Panc1 (cell line): ENCODE results near the gene ZNF699. TPM values are rescaled to one million over a fixed set of nuclear protein-coding genes. Genes with fewer than 3 reads are reported as not detected.

Experiments used
- ATAC-seq: fragments of 200-7000 bp; cut with Tn5 transposase; 2 replicates; pipeline ENCODE4 v1.9.1; 2020; ENCODE audit warnings: mild to moderate bottlenecking, moderate library complexity
- BruUV-seq: library from RNA; stranded (reverse); fragments of 400-500 nt; replicated peaks from 2 replicates; lab custom pipeline; 2021; lab: Mats Ljungman, UMichigan
- CTCF ChIA-PET: fragments of 300-600 bp; sonication (Branson Sonifier 250); formaldehyde crosslinking; loops from one replicate; lab custom pipeline; 2022; ENCODE audit warnings: antibody characterized with exemption; lab: Charles Lee
- POLR2A ChIA-PET: fragments of 300-600 bp; sonication (Branson Sonifier 250); formaldehyde crosslinking; loops from one replicate; lab custom pipeline; 2022; ENCODE audit warnings: antibody characterized with exemption; lab: Charles Lee
- DNase-seq: peaks from one replicate; pipeline ENCODE4 v3.0.0-alpha.2; 2010; ENCODE audit warnings: low read depth, low spot score
- H3K27ac ChIP-seq: 2 replicates; pipeline ENCODE4 v1.5.1; 2011; ENCODE audit warnings: mild to moderate bottlenecking, low read length, inconsistent platforms
- H3K27me3 ChIP-seq: fragments of 200-500 bp; sonication (Bioruptor generic); 2 replicates; pipeline ENCODE4 v1.6.0; 2014; ENCODE audit warnings: low read length, inconsistent platforms; ENCODE audit not compliant: control insufficient read depth, insufficient read depth
- H3K36me3 ChIP-seq: fragments of 200-500 bp; sonication (Bioruptor generic); 2 replicates; pipeline ENCODE4 v1.5.1; 2014; ENCODE audit warnings: inconsistent platforms, mild to moderate bottlenecking, low read length, moderate library complexity; ENCODE audit not compliant: control insufficient read depth, insufficient read depth
- H3K4me1 ChIP-seq: 2 replicates; pipeline ENCODE4 v1.5.1; 2011; ENCODE audit warnings: inconsistent platforms, mild to moderate bottlenecking, low read length, moderate library complexity; ENCODE audit not compliant: control insufficient read depth, insufficient read depth
- H3K4me3 ChIP-seq, 2 experiments: 2 replicates each; pipeline ENCODE4 v1.5.1; 2011 to 2012; ENCODE audit warnings: low read depth in 2 of 2, low read length in 2 of 2, mild to moderate bottlenecking in 2 of 2, inconsistent platforms in 1 of 2, moderate library complexity in 1 of 2
- H3K9me3 ChIP-seq: fragments of 200-500 bp; sonication (Bioruptor generic); 2 replicates; pipeline ENCODE4 v1.5.1; 2014; ENCODE audit warnings: low read depth, mild to moderate bottlenecking, inconsistent platforms, low read length, moderate library complexity; ENCODE audit not compliant: control insufficient read depth, insufficient read depth
- CTCF ChIP-seq: fragments of 450-650 bp; IDR thresholded peaks from 2 replicates; pipeline ENCODE4 v1.5.1; 2017; ENCODE audit warnings: mild to moderate bottlenecking
- POLR2AphosphoS5 ChIP-seq: IDR thresholded peaks from 2 replicates; pipeline ENCODE4 v1.6.1; 2012; ENCODE audit warnings: mild to moderate bottlenecking, low read depth, low read length, moderate library complexity
- REST ChIP-seq, 2 experiments: IDR thresholded peaks; 2 replicates each; pipeline ENCODE4 v1.6.1; 2011 to 2012; ENCODE audit warnings: low read depth in 2 of 2, control low read depth in 1 of 2, low read length in 1 of 2, mild to moderate bottlenecking in 1 of 2, moderate library complexity in 1 of 2; ENCODE audit not compliant: insufficient read depth in 1 of 2
- SIN3A ChIP-seq: IDR thresholded peaks from 2 replicates; pipeline ENCODE4 v1.6.1; 2012; ENCODE audit warnings: low read depth, mild to moderate bottlenecking, low read length, moderate library complexity, borderline replicate concordance; ENCODE audit not compliant: insufficient read depth
- TCF7L2 ChIP-seq: IDR thresholded peaks from 2 replicates; pipeline ENCODE4 v1.6.1; 2011; ENCODE audit warnings: mild to moderate bottlenecking, low read depth, low read length, inconsistent platforms
- in situ Hi-C: cut with HindIII; loops from 2 replicates; pipeline ENCODE4 v1.10.0; 2016; ENCODE audit warnings: low sequenced_read_pairs, low pct_unique_long_range_greater_than_20kb
- intact Hi-C: fragments of 100-400 bp; cut with micrococcal nuclease; formaldehyde crosslinking; loops from one replicate; pipeline ENCODE4 v1.10.0; 2022; ENCODE audit not compliant: unreplicated experiment
- total RNA-seq: library from RNA; stranded (reverse); gene quantifications from one replicate; pipeline ENCODE4 v1.2.1, GENCODE V29; 2021; ENCODE audit not compliant: unreplicated experiment

Gene ZNF699
- total RNA-seq, 1 experiment from 2014 or later, result 7.3 TPM

GRCh38 chr19:9308091-9308770 lies 1.4 kb downstream of the ZNF699 start:
- H3K36me3 ChIP-seq, result no peaks in the 10 kb centered on the region; the same call in 1 of the 2 replicates
- BruUV-seq, result no TSS peak
- DNase-seq (no peak), ATAC-seq (no peak)
- ChIA-PET POLR2A (no interaction called here), CTCF (no interaction called here)
- peak overlapping the region; percentile 88 for H3K27ac ChIP-seq
- intact Hi-C loops, result no loop called here
- no peaks in the 10 kb centered on the region for H3K4me1 ChIP-seq
- no peak for TF ChIP-seq SIN3A
- no peak for TF ChIP-seq POLR2AphosphoS5
- TF ChIP-seq REST (IDR thresholded peaks at IDR 0.05; ENCODE audit: insufficient read depth in 1 of 2, low read depth in 2 of 2, low read length in 1 of 2), result no peak
- no peak for TF ChIP-seq CTCF
- TF ChIP-seq TCF7L2, result no peak
- H3K4me3 ChIP-seq, result peak overlapping the region; percentile 91 to 97
- in situ Hi-C loops, result no loop called here
- H3K27me3 ChIP-seq, result no peaks in the 10 kb centered on the region
- H3K9me3 ChIP-seq, result peaks cover 3% of the 10 kb centered on the region; the same call in 1 of the 2 replicates

DNA sequence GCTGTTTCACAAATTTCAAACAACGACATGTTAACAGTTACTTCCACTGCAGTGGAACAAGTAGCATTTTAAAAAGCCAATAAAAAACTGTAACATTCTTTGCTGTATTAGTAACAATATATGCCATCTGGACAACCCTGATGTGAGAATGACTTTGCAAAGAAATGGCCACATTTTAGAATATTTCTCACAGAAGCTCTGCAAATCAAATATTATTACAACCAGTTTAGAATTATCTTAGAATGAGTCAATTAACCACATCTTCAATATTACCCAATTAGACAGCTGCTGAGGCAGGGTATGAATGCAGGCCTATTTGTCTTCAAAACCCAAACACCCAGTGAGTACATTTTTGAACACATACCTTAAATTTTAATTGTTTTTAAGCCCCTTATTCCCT lies 3.2 kb downstream of the ZNF699 start:
- intact Hi-C loops (no loop called here), in situ Hi-C loops (no loop called here)
- no peaks in the 10 kb centered on the region for H3K4me1 ChIP-seq
- H3K4me3 ChIP-seq, result no peak overlapping the region
- H3K27ac ChIP-seq, result no peak overlapping the region
- POLR2A ChIA-PET, result no interaction called here
- TF ChIP-seq CTCF, result no peak
- no peak for TF ChIP-seq SIN3A
- no peak for TF ChIP-seq TCF7L2
- no peak for TF ChIP-seq REST (IDR thresholded peaks at IDR 0.05; ENCODE audit: insufficient read depth in 1 of 2, low read depth in 2 of 2, low read length in 1 of 2)
- no peak for TF ChIP-seq POLR2AphosphoS5
- BruUV-seq, result no TSS peak
- no peaks in the 10 kb centered on the region for H3K27me3 ChIP-seq
- DNase-seq (no peak), ATAC-seq (no peak)
- CTCF ChIA-PET, result no interaction called here
- peaks cover 3% of the 10 kb centered on the region; the same call in 1 of the 2 replicates for H3K9me3 ChIP-seq
- H3K36me3 ChIP-seq, result no peaks in the 10 kb centered on the region; the same call in 1 of the 2 replicates
